Esophagus squamous epithelium (tissue), 5 donors: Measurements from ENCODE around the gene ZNF219. TPM values are rescaled to one million over a fixed set of nuclear protein-coding genes. Genes with fewer than 3 reads are reported as not detected.
A peak's percentile ranks its signal among the peaks of the same experiment; 100 is the strongest.

Experiments
- DNase-seq: peaks from one replicate; lab custom pipeline; 2025; lab: John Stamatoyannopoulos, UW
- H3K27ac ChIP-seq, 4 donors: fragments of 200-600 bp; sonication (generic); one replicate each; pipeline ENCODE4 v1.5.1; 2016 to 2019; ENCODE audit warnings: mild to moderate bottlenecking in 1 of 4
- H3K27me3 ChIP-seq, 4 donors: fragments of 200-600 bp; sonication (generic); 1 replicate in 3 of 4; 2 replicates in 1 of 4; pipeline versions ENCODE4 v1.5.1 to v1.6.0; 2017 to 2021; ENCODE audit warnings: antibody characterized with exemption in 1 of 4
- H3K36me3 ChIP-seq, 3 donors: fragments of 200-600 bp; sonication (generic); one replicate each; pipeline ENCODE4 v1.5.1; 2016 to 2019
- H3K4me1 ChIP-seq, 3 donors: fragments of 200-600 bp; sonication (generic); one replicate each; pipeline ENCODE4 v1.5.1; 2017 to 2019
- H3K4me3 ChIP-seq, 4 donors: fragments of 200-600 bp; sonication (generic); 1 replicate in 3 of 4; 2 replicates in 1 of 4; pipeline ENCODE4 v1.5.1; 2016 to 2019; ENCODE audit warnings: mild to moderate bottlenecking in 2 of 4, moderate library complexity in 1 of 4
- H3K9me3 ChIP-seq, 3 donors: fragments of 200-600 bp; sonication (generic); one replicate each; pipeline ENCODE4 v1.5.1; 2016 to 2019
- POLR2A ChIP-seq, 4 donors: fragments of 450-650 bp; IDR thresholded peaks; one replicate each; pipeline ENCODE4 v1.6.1; 2017; ENCODE audit warnings: antibody characterized with exemption in 4 of 4, mild to moderate bottlenecking in 4 of 4, moderate library complexity in 3 of 4
- WGBS, 2 donors: methylation state at CpG; one replicate each; pipeline ENCODE4 v1.1.5; 2018; 5-methylcytosine and 5-hydroxymethylcytosine counted together
- intact Hi-C: fragments of 100-400 bp; cut with DNase I; formaldehyde crosslinking; loops from one replicate; pipeline ENCODE4 v1.15.0; 2022
- total RNA-seq, 4 donors: library from RNA; depleted of rRNA; stranded (reverse); fragments of >200 nt; gene quantifications; one replicate each; pipeline ENCODE4 v1.1.0, GENCODE V29; 2016
- TF ChIP-seq, protein P1 (sequence below), 6 experiments: fragments of 450-650 bp in 4 of 6; fragments of 200-600 bp in 2 of 6; sonication (generic) in 2 of 6; IDR thresholded peaks; one replicate each; pipeline ENCODE4 v1.5.1; 2016 to 2019; ENCODE audit warnings: antibody characterized with exemption in 6 of 6, mild to moderate bottlenecking in 4 of 6, moderate library complexity in 4 of 6
- donor health status: DM: yes; HTN: yes; CAD: no.

Gene ZNF219
- total RNA-seq = 10 to 100 TPM; 47.1 to 68.3 (median 61.3) TPM

DNA sequence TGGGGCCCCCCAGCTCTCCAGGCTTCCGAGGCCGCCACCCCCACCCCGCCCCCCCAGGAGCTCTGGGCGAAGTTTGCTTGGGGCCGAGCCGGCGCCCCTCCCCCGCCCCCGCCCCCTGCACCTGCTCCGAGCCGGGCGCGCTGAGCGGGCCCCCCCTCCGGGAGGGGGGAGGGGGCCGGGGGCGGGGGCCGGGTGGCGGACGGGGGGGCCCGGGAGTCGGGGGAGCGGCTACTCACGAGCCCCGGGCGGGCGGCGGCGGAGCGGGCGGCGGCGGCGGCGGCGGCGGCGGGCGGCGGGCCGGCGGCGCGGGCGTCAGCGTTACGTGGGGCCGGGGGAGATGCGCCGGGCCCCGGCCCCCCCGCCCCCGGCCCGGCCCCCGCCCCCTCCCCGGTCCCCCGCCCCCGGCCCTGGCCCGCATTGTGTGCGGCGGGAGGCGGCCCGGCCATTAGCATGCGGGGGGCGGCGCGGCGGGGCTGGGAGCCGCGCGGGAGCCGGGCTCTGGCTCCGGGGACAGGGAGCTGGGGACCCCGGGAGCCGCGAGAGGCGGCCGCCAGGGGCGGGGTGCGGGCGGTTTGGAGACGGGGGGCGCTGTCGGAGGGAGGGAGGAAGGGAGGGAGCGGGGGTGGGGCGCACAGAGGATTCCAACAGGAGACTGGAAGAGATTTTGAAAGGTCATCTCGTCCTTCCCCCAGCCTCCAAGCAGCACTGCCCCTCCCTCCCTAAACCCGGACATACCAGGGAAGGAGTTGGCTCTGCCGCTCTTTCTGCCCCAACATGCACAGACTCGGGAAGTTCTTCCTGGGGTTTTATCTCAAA lies at the start of gene ZNF219:
Gene ZNF219 (minus strand): TSS at position 580 of the 816 bp plus-strand sequence. CDS start 5,064 bp downstream, outside the sequence.
- peak within 1 kb of the TSS; percentile 61 to 86 (median 73) for H3K4me3 ChIP-seq
- H3K27ac ChIP-seq = peak within 1 kb of the TSS; percentile 94 to 98 (median 96)
- H3K36me3 ChIP-seq = peaks cover 0 to 2% (median 0%) of the 10 kb centered on the region in 3 donors
- H3K27me3 ChIP-seq = no peaks in the 10 kb centered on the region
- intact Hi-C loops = loop anchor here (10.0 kb wide), 1 partner anchor 83 kb away; no protein-coding TSS in a partner anchor
- TF ChIP-seq, protein P1, sequence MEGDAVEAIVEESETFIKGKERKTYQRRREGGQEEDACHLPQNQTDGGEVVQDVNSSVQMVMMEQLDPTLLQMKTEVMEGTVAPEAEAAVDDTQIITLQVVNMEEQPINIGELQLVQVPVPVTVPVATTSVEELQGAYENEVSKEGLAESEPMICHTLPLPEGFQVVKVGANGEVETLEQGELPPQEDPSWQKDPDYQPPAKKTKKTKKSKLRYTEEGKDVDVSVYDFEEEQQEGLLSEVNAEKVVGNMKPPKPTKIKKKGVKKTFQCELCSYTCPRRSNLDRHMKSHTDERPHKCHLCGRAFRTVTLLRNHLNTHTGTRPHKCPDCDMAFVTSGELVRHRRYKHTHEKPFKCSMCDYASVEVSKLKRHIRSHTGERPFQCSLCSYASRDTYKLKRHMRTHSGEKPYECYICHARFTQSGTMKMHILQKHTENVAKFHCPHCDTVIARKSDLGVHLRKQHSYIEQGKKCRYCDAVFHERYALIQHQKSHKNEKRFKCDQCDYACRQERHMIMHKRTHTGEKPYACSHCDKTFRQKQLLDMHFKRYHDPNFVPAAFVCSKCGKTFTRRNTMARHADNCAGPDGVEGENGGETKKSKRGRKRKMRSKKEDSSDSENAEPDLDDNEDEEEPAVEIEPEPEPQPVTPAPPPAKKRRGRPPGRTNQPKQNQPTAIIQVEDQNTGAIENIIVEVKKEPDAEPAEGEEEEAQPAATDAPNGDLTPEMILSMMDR (IDR thresholded peaks at IDR 0.05) = peak in 1 of 6 experiments; percentile 7
- TF ChIP-seq POLR2A (IDR thresholded peaks at IDR 0.05) = peak in 2 of 4 donors; percentile 17 to 47
- no peak for DNase-seq
- 0% methylated on average over 3 to 4 of the region's 90 CpGs for WGBS, 2 donors
- H3K9me3 ChIP-seq = no peaks in the 10 kb centered on the region
- peaks cover 24 to 95% (median 56%) of the 10 kb centered on the region in 3 donors for H3K4me1 ChIP-seq

DNA sequence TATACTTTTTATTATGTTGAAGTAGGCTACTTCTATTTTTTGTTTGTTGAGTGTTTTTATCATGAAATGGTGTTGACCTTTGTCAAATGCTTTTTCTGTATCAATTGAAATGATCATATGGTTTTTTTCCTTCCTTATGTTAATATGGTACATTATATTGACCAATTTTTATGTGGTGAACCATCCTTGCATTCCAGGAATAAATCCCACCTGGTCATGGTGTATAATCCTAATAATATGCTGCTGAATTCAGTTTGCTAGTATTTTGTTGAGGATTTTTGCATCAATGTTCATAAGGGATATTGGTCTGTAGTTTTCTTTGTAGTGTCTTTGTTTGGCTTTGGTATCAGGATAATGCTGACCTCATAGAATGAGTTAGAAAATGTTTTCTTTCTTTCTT lies 47.0 kb upstream of the ZNF219 start:
- intact Hi-C loops = no loop called here
- H3K4me1 ChIP-seq = no peaks in the 10 kb centered on the region
- no peak for DNase-seq

DNA sequence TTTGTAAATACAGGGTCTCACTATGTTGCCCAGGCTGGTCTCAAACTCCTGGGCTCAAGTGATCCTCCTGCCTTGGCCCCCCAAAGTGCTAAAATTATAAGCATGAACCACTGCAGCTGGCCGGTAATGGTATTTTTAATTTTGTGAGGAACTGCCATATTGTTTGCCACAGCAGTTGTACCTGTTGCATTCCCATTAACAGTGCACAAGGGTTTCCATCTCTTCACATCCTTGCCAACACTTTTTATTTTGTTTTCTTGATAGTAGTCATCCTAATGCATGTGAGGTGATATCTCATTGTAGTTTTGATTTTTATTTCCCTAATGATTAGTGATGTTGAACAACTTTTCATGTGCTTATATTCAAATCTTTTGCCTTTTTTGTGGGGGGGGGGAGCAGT lies 43.9 kb upstream of the ZNF219 start:
- Histone ChIP-seq H3K9me3 (peaks cover 0 to 9% (median 8%) of the 10 kb centered on the region in 3 donors), H3K4me1 (no peaks in the 10 kb centered on the region), H3K36me3 (no peaks in the 10 kb centered on the region), H3K27me3 (peaks cover 0 to 4% (median 0%) of the 10 kb centered on the region in 4 donors), H3K4me3 (no peak overlapping the region), H3K27ac (no peak overlapping the region)
- WGBS, 2 donors = 85 to 96% methylated on average over 1 of the region's 1 CpG
- intact Hi-C loops = no loop called here
- no peak for TF ChIP-seq POLR2A (IDR thresholded peaks at IDR 0.05)
- TF ChIP-seq, protein P1 (IDR thresholded peaks at IDR 0.05) = no peak
- no peak for DNase-seq

More for the DNA sequence above, 47.0 kb upstream of the ZNF219 start:
- TF ChIP-seq POLR2A (IDR thresholded peaks at IDR 0.05) = no peak
- TF ChIP-seq, protein P1 (IDR thresholded peaks at IDR 0.05) = no peak
- no peaks in the 10 kb centered on the region for H3K36me3 ChIP-seq
- no peak overlapping the region for H3K27ac ChIP-seq
- H3K4me3 ChIP-seq = no peak overlapping the region
- peaks cover 0 to 9% (median 8%) of the 10 kb centered on the region in 3 donors for H3K9me3 ChIP-seq
- peaks cover 0 to 4% (median 0%) of the 10 kb centered on the region in 4 donors for H3K27me3 ChIP-seq

DNA sequence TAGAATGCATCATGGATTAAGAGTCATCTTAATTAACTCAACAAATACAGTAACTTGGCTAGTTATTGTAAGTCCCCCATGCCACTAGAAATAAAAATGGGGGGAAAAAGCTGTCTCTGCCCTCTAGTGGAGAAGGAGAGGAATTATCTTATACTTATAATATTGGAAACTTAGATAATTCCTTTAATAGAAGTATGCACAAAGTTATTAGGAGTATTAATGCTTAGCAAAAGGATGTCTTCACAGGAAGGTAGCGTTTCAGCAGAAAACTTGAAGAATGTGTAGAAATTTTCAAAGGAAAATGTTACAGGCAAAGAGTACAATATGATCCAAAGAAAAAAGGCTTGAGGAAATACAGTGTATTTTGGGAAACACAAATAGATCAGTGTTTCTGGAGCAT lies 37.6 kb upstream of the ZNF219 start:
- intact Hi-C loops = no loop called here
- H3K36me3 ChIP-seq = no peaks in the 10 kb centered on the region
- no peak overlapping the region for H3K27ac ChIP-seq
- no peaks in the 10 kb centered on the region for H3K4me1 ChIP-seq
- DNase-seq = no peak
- no peaks in the 10 kb centered on the region for H3K9me3 ChIP-seq
- TF ChIP-seq, protein P1 (IDR thresholded peaks at IDR 0.05) = peak; percentile 24 to 62 (median 44)
- TF ChIP-seq POLR2A (IDR thresholded peaks at IDR 0.05) = no peak
- no peaks in the 10 kb centered on the region for H3K27me3 ChIP-seq
- 6 to 17% methylated on average over 1 of the region's 1 CpG for WGBS, 2 donors
- H3K4me3 ChIP-seq = no peak overlapping the region

DNA sequence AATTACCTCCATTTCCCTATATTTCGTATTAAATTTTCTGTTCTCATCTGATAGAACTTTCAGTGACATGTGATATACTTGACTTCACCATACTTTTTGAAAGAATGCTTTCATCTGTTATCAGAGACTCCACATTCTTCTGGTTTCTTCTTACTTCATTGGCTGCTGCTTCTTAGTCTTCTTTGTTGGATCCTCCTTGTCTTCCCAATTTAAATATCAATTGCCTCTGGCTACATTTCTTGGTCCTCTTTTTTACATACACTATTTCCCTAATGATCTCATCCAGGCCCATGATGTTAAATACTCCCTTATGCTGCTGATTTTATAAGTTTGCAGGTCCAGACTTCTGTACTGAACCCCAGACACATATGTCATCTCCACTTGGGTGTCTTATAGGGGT lies 35.4 kb upstream of the ZNF219 start:
- Histone ChIP-seq H3K27me3 (no peaks in the 10 kb centered on the region), H3K4me3 (no peak overlapping the region), H3K4me1 (no peaks in the 10 kb centered on the region), H3K9me3 (no peaks in the 10 kb centered on the region), H3K36me3 (no peaks in the 10 kb centered on the region), H3K27ac (no peak overlapping the region)
- intact Hi-C loops = no loop called here
- 50 to 60% methylated on average over 1 of the region's 1 CpG for WGBS, 2 donors
- TF ChIP-seq, protein P1 (IDR thresholded peaks at IDR 0.05) = no peak
- TF ChIP-seq POLR2A (IDR thresholded peaks at IDR 0.05) = no peak
- DNase-seq = no peak
